K562 (cell line): ENCODE data around the gene PARD6A. TPM values are rescaled to one million over a fixed set of nuclear protein-coding genes. Genes with fewer than 3 reads are reported as not detected.
A peak's percentile ranks its signal among the peaks of the same experiment; 100 is the strongest.

ENCODE experiments used
- ARID3A ChIP-seq: IDR thresholded peaks from 2 replicates; pipeline ENCODE4 v1.6.1; 2012; ENCODE audit warnings: low read depth, low read length, improper control_type of control experiment, borderline replicate concordance
- BDP1 ChIP-seq: IDR thresholded peaks from 3 replicates; pipeline ENCODE4 v1.6.1; 2011; ENCODE audit not compliant: insufficient read length, insufficient read depth
- BHLHE40 ChIP-seq: IDR thresholded peaks from 2 replicates; pipeline ENCODE4 v1.6.1; 2011; ENCODE audit warnings: low read length, improper control_type of control experiment
- E2F3 ChIP-seq: fragments of 250-450 bp; sonication (Bioruptor Pico); IDR thresholded peaks from 2 replicates; pipeline ENCODE4 v1.4.0; 2020; ENCODE audit warnings: mild to moderate bottlenecking
- HCFC1 ChIP-seq: IDR thresholded peaks from 2 replicates; pipeline ENCODE4 v1.6.1; 2012; ENCODE audit warnings: low read depth, low read length, improper control_type of control experiment
- KDM4B ChIP-seq, 2 experiments: fragments of 450-650 bp in 1 of 2; sonication (generic) in 1 of 2; IDR thresholded peaks; 2 replicates each; pipeline ENCODE4 v1.6.1; 2016 to 2017; ENCODE audit warnings: borderline replicate concordance in 2 of 2, antibody characterized with exemption in 1 of 2, low read depth in 1 of 2, mild to moderate bottlenecking in 1 of 2
- L3MBTL2 ChIP-seq: fragments of 450-650 bp; IDR thresholded peaks from 2 replicates; pipeline ENCODE4 v1.6.1; 2016; ENCODE audit warnings: mild to moderate bottlenecking, moderate library complexity
- MAX ChIP-seq: sonication (generic); formaldehyde crosslinking; IDR thresholded peaks from 2 replicates; pipeline ENCODE4 v1.9.0; 2022; ENCODE audit warnings: mild to moderate bottlenecking, missing genetic modification reagents
- MNT ChIP-seq, 2 experiments: fragments of 450-650 bp; conservative IDR thresholded peaks; 2 replicates each; pipeline ENCODE4 v1.6.1; 2017; ENCODE audit warnings: mild to moderate bottlenecking in 2 of 2, moderate library complexity in 2 of 2
- MYNN ChIP-seq, 2 experiments: sonication (generic); formaldehyde crosslinking in 1 of 2; IDR thresholded peaks; 2 replicates each; pipeline versions ENCODE4 v1.5.0 to v1.6.1; 2016 to 2020; ENCODE audit warnings: antibody characterized with exemption in 1 of 2, missing genetic modification reagents in 1 of 2
- NFATC3 ChIP-seq: fragments of 450-650 bp; IDR thresholded peaks from 2 replicates; pipeline ENCODE4 v1.6.1; 2017; ENCODE audit warnings: mild to moderate bottlenecking
- NR3C1 ChIP-seq: sonication (generic); formaldehyde crosslinking; IDR thresholded peaks from 2 replicates; pipeline ENCODE4 v1.8.1; 2022; ENCODE audit warnings: missing genetic modification reagents
- SMC3 ChIP-seq: conservative IDR thresholded peaks from 2 replicates; pipeline ENCODE4 v1.6.1; 2011; ENCODE audit warnings: low read depth, low read length, improper control_type of control experiment; ENCODE audit not compliant: insufficient read depth
- STAT5A ChIP-seq: IDR thresholded peaks from 2 replicates; pipeline ENCODE4 v1.6.1; 2012; ENCODE audit warnings: low read length, inconsistent platforms, borderline replicate concordance
- TBL1XR1 ChIP-seq, 2 experiments: IDR thresholded peaks; 2 replicates each; pipeline ENCODE4 v1.6.1; 2012; ENCODE audit warnings: improper control_type of control experiment in 2 of 2, low read length in 2 of 2, mild to moderate bottlenecking in 1 of 2
- ZC3H4 ChIP-seq: sonication (generic); formaldehyde crosslinking; IDR thresholded peaks from 2 replicates; pipeline ENCODE4 v1.9.0; 2021; ENCODE audit warnings: missing genetic modification reagents, borderline replicate concordance
- ZFP36 ChIP-seq: fragments of 150-350 bp; IDR thresholded peaks from 2 replicates; pipeline ENCODE4 v1.6.1; 2018; ENCODE audit warnings: low read length, low read depth; ENCODE audit not compliant: partially characterized antibody
- polyA plus RNA-seq, 8 experiments: library from polyadenylated mRNA; depleted of rRNA in 4 of 8; stranded (reverse) in 5 of 8; unstranded in 3 of 8; fragments of >200 nt; fragmentation: Nextera tagmentation in 2 of 8; fragmentation: Illumina TruSeq in 1 of 8; extraction: Ambion mirVana in 2 of 8; extraction: Trizol in 1 of 8; gene quantifications; 2 replicates each; pipeline versions ENCODE4 v1.2.1 to v1.2.3, GENCODE V29; 2011 to 2014; ENCODE audit warnings: inconsistent platforms in 1 of 8, missing spikeins in 1 of 8
- total RNA-seq, 7 experiments: library from RNA; depleted of rRNA in 6 of 7; stranded (reverse); fragments of >200 nt in 6 of 7; fragmentation: Illumina TruSeq in 2 of 7; extraction: Trizol in 2 of 7; gene quantifications; 2 replicates each; pipeline versions ENCODE4 v1.2.1 to v1.2.3, GENCODE V29; 2011 to 2021; ENCODE audit warnings: low replicate concordance in 1 of 7

Gene PARD6A
- total and polyA plus RNA-seq, 9 of the 15 experiments (the other 6 are each of a cell fraction or from before 2014, with no cell fraction given) = 0.04 to 2.0 (median 0.44) TPM

- peak in 1 of 2 experiments; percentile 36; a peak in 2 of 4 replicates for TF ChIP-seq MNT (conservative IDR thresholded peaks at IDR 0.05)
- peak in 1 of 2 experiments; percentile 58; a peak in 1 of 4 replicates for TF ChIP-seq TBL1XR1 (IDR thresholded peaks at IDR 0.05; ENCODE audit: low read length in 2 of 2)
- TF ChIP-seq MAX (CRISPR knock-in tag) = peak; percentile 75
- no peak for TF ChIP-seq KDM4B (IDR thresholded peaks at IDR 0.05; ENCODE audit: borderline replicate concordance in 2 of 2, low read depth in 1 of 2)
- peak; percentile 59; the same call in 1 of the 2 replicates for TF ChIP-seq BHLHE40
- peak; percentile 10 for TF ChIP-seq ZFP36
- no peak for TF ChIP-seq NFATC3
- no peak for TF ChIP-seq ARID3A
- TF ChIP-seq BDP1 = no peak
- peak; percentile 97 for TF ChIP-seq SMC3
- peak; percentile 51; the same call in 1 of the 2 replicates for TF ChIP-seq HCFC1
- TF ChIP-seq L3MBTL2 = peak; percentile 30; the same call in 1 of the 2 replicates
- no peak for TF ChIP-seq STAT5A
- TF ChIP-seq ZC3H4 = no peak
- TF ChIP-seq NR3C1 = no peak
- 0 out of 2 replicates have a peak, but pooled peaks have one; percentile 24 for TF ChIP-seq E2F3
- TF ChIP-seq MYNN (IDR thresholded peaks at IDR 0.05) = 0 out of 2 replicates have a peak, but pooled peaks have one; percentile 34
- no peak for TF ChIP-seq MYNN (CRISPR knock-in tag; IDR thresholded peaks at IDR 0.05)
These were observed 7.2 kb downstream of the PARD6A start (continued) for GRCh38 chr16:67667817-67668494.
